ENCODE measurements around the gene BLACAT1.

The BLACAT1 gene

GRCh38 chr1:205453466-205453865 is 2.4 kb downstream of the BLACAT1 start:
- DNase-seq: no peak

GRCh38 chr1:205452933-205453332 is 2.9 kb downstream of the BLACAT1 start:
- no peak for DNase-seq

GRCh38 chr1:205452364-205452763 is 3.5 kb downstream of the BLACAT1 start:
- DNase-seq: no peak

GRCh38 chr1:205451759-205452164 is 4.1 kb downstream of the BLACAT1 start:
- DNase-seq: no peak

GRCh38 chr1:205451202-205451601 is 4.6 kb downstream of the BLACAT1 start:
- DNase-seq: no peak

GRCh38 chr1:205450448-205450847 is 5.4 kb downstream of the BLACAT1 start:
- DNase-seq: no peak

- peak; percentile 53 to 61 for DNase-seq
These were observed 5.9 kb downstream of the BLACAT1 start for GRCh38 chr1:205449750-205450443.

GRCh38 chr1:205449254-205449749 is 6.5 kb downstream of the BLACAT1 start:
- DNase-seq: no peak

- no peak for DNase-seq
These were observed 7.1 kb downstream of the BLACAT1 start for GRCh38 chr1:205448540-205449253.

GRCh38 chr1:205447457-205448341 is 8.1 kb downstream of the BLACAT1 start:
- no peak for DNase-seq

GRCh38 chr1:205446828-205447227 is 9.0 kb downstream of the BLACAT1 start:
- no peak for DNase-seq

GRCh38 chr1:205445646-205445935 is 10.3 kb downstream of the BLACAT1 start:
- no peak for DNase-seq

GRCh38 chr1:205444931-205445645 is 10.8 kb downstream of the BLACAT1 start:
- DNase-seq: no peak

GRCh38 chr1:205444300-205444930 is 11.4 kb downstream of the BLACAT1 start:
- no peak for DNase-seq

GRCh38 chr1:205443585-205444299 is 12.1 kb downstream of the BLACAT1 start:
- no peak for DNase-seq

GRCh38 chr1:205442051-205442725 is 13.7 kb downstream of the BLACAT1 start:
- no peak for DNase-seq

GRCh38 chr1:205441716-205442050 is 14.2 kb downstream of the BLACAT1 start:
- DNase-seq: no peak

- DNase-seq: no peak
These were observed 14.6 kb downstream of the BLACAT1 start for GRCh38 chr1:205441318-205441633.

- DNase-seq: peak; percentile 75 to 83
These were observed 15.1 kb downstream of the BLACAT1 start for GRCh38 chr1:205440476-205441317.

- DNase-seq: no peak
These were observed 15.7 kb downstream of the BLACAT1 start for GRCh38 chr1:205440121-205440475.
